ENCODE measurements around the gene PTPMT1.
A peak's percentile ranks its signal among the peaks of the same experiment; 100 is the strongest.

Gene PTPMT1

GRCh38 chr11:47587723-47588326, 22.4 kb downstream of the PTPMT1 start:
- ATAC-seq (no peak), DNase-seq (no peak)
- H3K4me1 Mint-ChIP-seq, result peaks cover 11% of the 10 kb centered on the region
- no peak overlapping the region for H3K4me3 Mint-ChIP-seq
- H3K27me3 Mint-ChIP-seq, result peaks cover 12% of the 10 kb centered on the region
- no peak overlapping the region for H3K27ac Mint-ChIP-seq
- H3K9me3 Mint-ChIP-seq, result no peaks in the 10 kb centered on the region

GRCh38 chr11:47589118-47589517, 23.7 kb downstream of the PTPMT1 start:
- H3K27ac Mint-ChIP-seq, result no peak overlapping the region
- peaks cover 21% of the 10 kb centered on the region for H3K4me1 Mint-ChIP-seq

GRCh38 chr11:47589584-47589976, 24.2 kb downstream of the PTPMT1 start:
- Mint-ChIP-seq H3K4me1 (peaks cover 21% of the 10 kb centered on the region), H3K27ac (no peak overlapping the region), H3K9me3 (no peaks in the 10 kb centered on the region), H3K27me3 (peaks cover 30% of the 10 kb centered on the region), H3K4me3 (no peak overlapping the region)
- DNase-seq (no peak), ATAC-seq (peak; percentile 27)

More at GRCh38 chr11:47589118-47589517, 23.7 kb downstream of the PTPMT1 start:
- H3K27me3 Mint-ChIP-seq, result peaks cover 25% of the 10 kb centered on the region
- ATAC-seq (no peak), DNase-seq (no peak)
- H3K9me3 Mint-ChIP-seq, result no peaks in the 10 kb centered on the region
- no peak overlapping the region for H3K4me3 Mint-ChIP-seq

GRCh38 chr11:47589977-47590861, 24.8 kb downstream of the PTPMT1 start:
- DNase-seq (no peak), ATAC-seq (no peak)
- peaks cover 21% of the 10 kb centered on the region for H3K4me1 Mint-ChIP-seq
- peaks cover 36% of the 10 kb centered on the region for H3K27me3 Mint-ChIP-seq
- H3K4me3 Mint-ChIP-seq, result no peak overlapping the region
- H3K27ac Mint-ChIP-seq, result no peak overlapping the region
- no peaks in the 10 kb centered on the region for H3K9me3 Mint-ChIP-seq

- peak; percentile 39 for ATAC-seq
- no peak for DNase-seq
- Mint-ChIP-seq H3K4me3 (no peak overlapping the region), H3K4me1 (peaks cover 21% of the 10 kb centered on the region), H3K27ac (no peak overlapping the region), H3K9me3 (no peaks in the 10 kb centered on the region), H3K27me3 (peaks cover 43% of the 10 kb centered on the region)
Observed at GRCh38 chr11:47591764-47592163, 26.4 kb downstream of the PTPMT1 start.

- Mint-ChIP-seq H3K27ac (no peak overlapping the region), H3K4me1 (peaks cover 21% of the 10 kb centered on the region), H3K9me3 (no peaks in the 10 kb centered on the region), H3K4me3 (no peak overlapping the region), H3K27me3 (peaks cover 43% of the 10 kb centered on the region)
- DNase-seq (no peak), ATAC-seq (peak; percentile 11)
Observed at GRCh38 chr11:47592251-47592650, 26.9 kb downstream of the PTPMT1 start.

- no peak for ATAC-seq
- peaks cover 21% of the 10 kb centered on the region for H3K4me1 Mint-ChIP-seq
- DNase-seq, result no peak
- no peak overlapping the region for H3K27ac Mint-ChIP-seq
- H3K4me3 Mint-ChIP-seq, result no peak overlapping the region
- H3K27me3 Mint-ChIP-seq, result peaks cover 43% of the 10 kb centered on the region
- no peaks in the 10 kb centered on the region for H3K9me3 Mint-ChIP-seq
Observed at GRCh38 chr11:47592970-47593369, 27.6 kb downstream of the PTPMT1 start.

- DNase-seq (no peak), ATAC-seq (no peak)
- peaks cover 21% of the 10 kb centered on the region for H3K4me1 Mint-ChIP-seq
Observed at GRCh38 chr11:47593492-47593933, 28.1 kb downstream of the PTPMT1 start.

GRCh38 chr11:47593934-47594855, 28.8 kb downstream of the PTPMT1 start, which contains the start of gene C1QTNF4:
Gene C1QTNF4, minus strand, starts transcription at chr11:47594411. Its CDS starts 3,601 bp downstream, at chr11:47590810.
- ATAC-seq, result no peak
- Mint-ChIP-seq H3K4me1 (peaks cover 21% of the 10 kb centered on the region), H3K4me3 (no peak within 1 kb of the TSS), H3K9me3 (no peaks in the 10 kb centered on the region), H3K27me3 (peaks cover 43% of the 10 kb centered on the region), H3K27ac (no peak within 1 kb of the TSS)
- no peak for DNase-seq

More at GRCh38 chr11:47593492-47593933, 28.1 kb downstream of the PTPMT1 start:
- Mint-ChIP-seq H3K9me3 (no peaks in the 10 kb centered on the region), H3K4me3 (no peak overlapping the region), H3K27me3 (peaks cover 43% of the 10 kb centered on the region), H3K27ac (no peak overlapping the region)

GRCh38 chr11:47595029-47595428, 29.6 kb downstream of the PTPMT1 start:
- ATAC-seq (peak; percentile 41), DNase-seq (no peak)
- Mint-ChIP-seq H3K4me3 (no peak overlapping the region), H3K9me3 (no peaks in the 10 kb centered on the region), H3K27me3 (peaks cover 43% of the 10 kb centered on the region), H3K4me1 (peaks cover 21% of the 10 kb centered on the region), H3K27ac (no peak overlapping the region)

GRCh38 chr11:47595967-47596366, 30.6 kb downstream of the PTPMT1 start:
- Mint-ChIP-seq H3K27me3 (peaks cover 43% of the 10 kb centered on the region), H3K4me3 (no peak overlapping the region), H3K9me3 (no peaks in the 10 kb centered on the region), H3K27ac (no peak overlapping the region), H3K4me1 (peaks cover 21% of the 10 kb centered on the region)
- no peak for ATAC-seq
- no peak for DNase-seq

GRCh38 chr11:47599902-47600301, 34.5 kb downstream of the PTPMT1 start:
- no peaks in the 10 kb centered on the region for H3K9me3 Mint-ChIP-seq
- no peak overlapping the region for H3K4me3 Mint-ChIP-seq
- H3K4me1 Mint-ChIP-seq, result no peaks in the 10 kb centered on the region
- DNase-seq (no peak), ATAC-seq (no peak)
- no peak overlapping the region for H3K27ac Mint-ChIP-seq
- peaks cover 10% of the 10 kb centered on the region for H3K27me3 Mint-ChIP-seq

- DNase-seq, result no peak
- no peak for ATAC-seq
- no peak overlapping the region for H3K27ac Mint-ChIP-seq
- no peaks in the 10 kb centered on the region for H3K4me1 Mint-ChIP-seq
- H3K9me3 Mint-ChIP-seq, result no peaks in the 10 kb centered on the region
- H3K27me3 Mint-ChIP-seq, result no peaks in the 10 kb centered on the region
- no peak overlapping the region for H3K4me3 Mint-ChIP-seq
Observed at GRCh38 chr11:47603295-47603694, 37.9 kb downstream of the PTPMT1 start.

- no peak overlapping the region for H3K4me3 Mint-ChIP-seq
- no peak overlapping the region for H3K27ac Mint-ChIP-seq
- ATAC-seq, result no peak
- H3K9me3 Mint-ChIP-seq, result no peaks in the 10 kb centered on the region
- no peaks in the 10 kb centered on the region for H3K27me3 Mint-ChIP-seq
- no peak for DNase-seq
- no peaks in the 10 kb centered on the region for H3K4me1 Mint-ChIP-seq
Observed at GRCh38 chr11:47605921-47606320, 40.5 kb downstream of the PTPMT1 start.

GRCh38 chr11:47606731-47607130, 41.3 kb downstream of the PTPMT1 start:
- H3K9me3 Mint-ChIP-seq, result no peaks in the 10 kb centered on the region
- H3K4me1 Mint-ChIP-seq, result no peaks in the 10 kb centered on the region
- peak overlapping the region in 1 of 2 donors; percentile 1 for H3K27ac Mint-ChIP-seq
- ATAC-seq (no peak), DNase-seq (no peak)
- H3K27me3 Mint-ChIP-seq, result no peaks in the 10 kb centered on the region
- no peak overlapping the region for H3K4me3 Mint-ChIP-seq

Measured in stimulated activated naive CD8-positive, alpha-beta T cell treated with anti-CD3 and anti-CD28 coated beads, Interleukin-15, amount 100 ng/mL, for 72 hours (primary cell).